Stimulated activated CD4-positive, alpha-beta T cell treated with anti-CD3 and anti-CD28 coated beads, Interleukin-1b, Interleukin-23, amount 100 ng/mL, for 24 hours (primary cell): ENCODE data around the gene ZDHHC13.
"Not testable (repeated sequence)": the region's sequence is repeated elsewhere in the genome, so short reads cannot be mapped to it uniquely, and the experiment has no call there.

Source experiments
- DNase-seq, 4 experiments: peaks; one replicate each; pipeline ENCODE4 v3.0.0-alpha.2; 2020; ENCODE audit warnings: low read depth in 4 of 4, low spot score in 1 of 4

Gene ZDHHC13

DNA sequence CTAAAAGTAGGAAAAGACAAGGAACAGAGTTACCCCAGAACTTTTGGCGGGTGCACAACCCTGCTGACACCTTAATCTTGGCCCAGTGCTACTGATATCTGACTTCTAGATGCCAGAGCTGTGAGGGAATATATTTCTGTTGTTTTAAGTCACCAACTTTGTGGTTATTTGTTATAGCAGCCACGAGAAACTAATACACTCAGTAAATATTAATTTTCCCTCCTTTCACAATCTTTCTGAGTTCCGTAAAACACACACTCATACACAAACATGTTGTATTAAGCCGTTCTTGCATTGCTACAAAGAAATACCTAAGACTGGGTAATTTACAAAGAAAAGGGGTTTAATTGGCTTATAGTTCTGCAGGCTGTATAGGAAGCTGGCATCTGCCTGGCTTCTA is 16.1 kb upstream of the ZDHHC13 start:
- no peak for DNase-seq

GRCh38 chr11:19101796-19102520 is 15.0 kb upstream of the ZDHHC13 start:
- DNase-seq, result no peak

GRCh38 chr11:19102521-19102900 is 14.5 kb upstream of the ZDHHC13 start:
- DNase-seq, result no peak

GRCh38 chr11:19105011-19105410 is 12.0 kb upstream of the ZDHHC13 start:
- DNase-seq, result no peak

- no peak for DNase-seq
Observed at GRCh38 chr11:19107125-19107524, 9.8 kb upstream of the ZDHHC13 start.

DNA sequence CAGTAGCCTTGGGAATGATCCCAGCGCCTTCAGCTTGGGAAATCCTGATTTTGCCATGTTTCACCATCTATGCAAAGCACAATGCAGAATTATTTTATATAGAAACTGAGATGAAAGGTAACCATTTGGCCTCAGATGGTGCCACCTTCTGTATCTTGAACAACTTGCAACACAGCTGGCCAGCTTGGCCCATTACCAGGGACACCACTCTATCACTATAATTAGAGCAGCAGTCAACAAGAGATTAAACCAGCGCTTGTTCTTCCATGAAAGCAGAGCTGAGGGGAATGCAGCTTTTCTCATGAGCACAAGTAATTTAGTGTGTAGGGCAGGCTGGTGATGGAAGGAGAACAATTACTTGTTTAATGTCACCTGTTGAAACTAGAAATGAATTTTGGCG is 6.7 kb upstream of the ZDHHC13 start:
- DNase-seq, result no peak

DNA sequence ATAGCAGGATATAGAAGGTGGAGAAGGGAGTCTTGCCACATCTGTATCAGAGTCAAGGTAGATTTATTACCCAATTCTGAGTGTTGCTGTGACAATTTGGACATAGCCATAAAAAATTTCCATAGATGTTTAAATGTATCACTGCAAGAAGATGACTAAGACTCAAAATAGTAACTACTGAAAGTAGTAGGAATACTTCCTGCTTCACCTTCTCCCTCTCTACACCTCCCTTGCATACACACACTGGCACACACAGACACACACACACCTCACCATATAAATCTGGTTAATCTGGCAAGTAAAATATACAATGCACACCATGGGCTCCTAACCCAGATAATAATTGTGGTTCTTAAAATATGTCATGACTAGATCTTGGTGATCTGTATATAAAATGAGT is 5.2 kb upstream of the ZDHHC13 start:
- no peak for DNase-seq

DNA sequence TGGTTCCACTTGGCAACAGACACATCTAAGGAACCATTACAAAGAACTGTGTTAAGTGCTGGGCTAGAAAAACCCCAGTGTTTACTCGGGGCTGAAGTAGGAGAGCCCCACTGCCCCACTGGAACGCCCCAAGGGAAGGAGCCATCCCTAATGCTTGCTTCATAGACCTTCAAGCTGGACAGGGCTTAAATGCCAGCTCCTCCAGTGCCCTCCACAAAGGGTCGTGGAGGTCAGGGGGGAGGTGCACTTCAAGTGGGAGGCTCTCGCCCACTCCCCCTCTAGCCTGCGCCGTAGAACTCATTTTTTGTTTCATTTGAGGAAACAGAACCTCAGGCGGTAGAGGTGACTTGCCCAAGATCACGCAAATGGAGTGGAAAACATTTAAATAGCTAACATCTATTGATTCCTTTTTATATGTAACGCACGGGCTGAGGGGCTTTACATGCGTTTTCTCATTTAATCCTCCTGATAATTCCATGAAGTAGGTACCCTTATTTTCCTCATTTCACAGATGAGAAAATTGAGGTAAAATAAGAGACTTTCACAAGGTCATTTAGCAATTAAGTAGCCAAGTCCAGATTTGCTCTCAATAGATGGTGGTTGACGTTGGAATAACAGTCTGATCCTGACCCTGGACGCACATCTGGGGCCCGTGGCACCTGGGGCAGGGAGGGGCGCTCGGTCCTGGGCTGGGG is 545 bp upstream of the ZDHHC13 start:
- DNase-seq, result no peak

GRCh38 chr11:19117760-19118097 is 761 bp downstream of the ZDHHC13 start:
- no peak for DNase-seq

- no peak for DNase-seq
Observed at GRCh38 chr11:19121646-19122045, 4.7 kb downstream of the ZDHHC13 start.

- no peak for DNase-seq
Observed at GRCh38 chr11:19122960-19123615, 6.1 kb downstream of the ZDHHC13 start.

- DNase-seq, result not testable (repeated sequence)
Observed at GRCh38 chr11:19126562-19127325, 9.8 kb downstream of the ZDHHC13 start.

GRCh38 chr11:19134004-19134403 is 17.0 kb downstream of the ZDHHC13 start:
- DNase-seq, result no peak

DNA sequence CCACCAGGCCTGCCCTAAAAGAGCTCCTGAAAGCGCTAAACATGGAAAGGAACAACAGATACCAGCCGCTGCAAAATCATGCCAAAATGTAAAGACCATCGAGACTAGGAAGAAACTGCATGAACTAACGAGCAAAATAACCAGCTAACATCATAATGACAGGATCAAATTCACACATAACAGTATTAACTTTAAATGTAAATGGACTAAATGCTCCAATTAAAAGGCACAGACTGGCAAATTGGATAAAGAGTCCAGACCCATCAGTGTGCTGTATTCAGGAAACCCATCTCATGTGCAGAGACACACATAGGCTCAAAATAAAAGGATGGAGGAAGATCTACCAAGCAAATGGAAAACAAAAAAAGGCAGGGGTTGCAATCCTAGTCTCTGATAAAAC is 19.9 kb downstream of the ZDHHC13 start:
- DNase-seq, result not testable (repeated sequence)

DNA sequence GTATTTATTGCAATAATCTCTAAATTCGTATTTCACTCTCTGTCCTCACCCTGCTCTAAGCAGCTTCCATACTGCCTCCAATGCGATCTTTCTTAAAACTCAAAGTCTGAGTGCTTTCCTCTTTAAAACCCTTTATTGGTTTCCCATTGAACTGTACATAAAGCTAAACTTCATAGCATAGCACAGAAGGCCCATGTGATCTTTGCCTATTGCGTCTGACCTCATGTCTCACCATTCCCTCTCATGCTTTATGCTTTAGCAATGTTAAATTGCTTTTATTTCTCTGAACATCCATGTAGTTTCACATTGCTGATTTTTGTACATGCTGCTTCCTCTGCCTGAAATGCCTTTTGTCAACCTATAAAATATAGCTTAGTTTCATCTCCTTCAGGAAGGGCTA is 28.4 kb downstream of the ZDHHC13 start:
- no peak for DNase-seq

- DNase-seq, result no peak
Observed at GRCh38 chr11:19156892-19157291, 39.9 kb downstream of the ZDHHC13 start.

GRCh38 chr11:19160847-19161246 is 43.9 kb downstream of the ZDHHC13 start:
- no peak for DNase-seq

GRCh38 chr11:19161651-19162050 is 44.7 kb downstream of the ZDHHC13 start:
- DNase-seq, result no peak

DNA sequence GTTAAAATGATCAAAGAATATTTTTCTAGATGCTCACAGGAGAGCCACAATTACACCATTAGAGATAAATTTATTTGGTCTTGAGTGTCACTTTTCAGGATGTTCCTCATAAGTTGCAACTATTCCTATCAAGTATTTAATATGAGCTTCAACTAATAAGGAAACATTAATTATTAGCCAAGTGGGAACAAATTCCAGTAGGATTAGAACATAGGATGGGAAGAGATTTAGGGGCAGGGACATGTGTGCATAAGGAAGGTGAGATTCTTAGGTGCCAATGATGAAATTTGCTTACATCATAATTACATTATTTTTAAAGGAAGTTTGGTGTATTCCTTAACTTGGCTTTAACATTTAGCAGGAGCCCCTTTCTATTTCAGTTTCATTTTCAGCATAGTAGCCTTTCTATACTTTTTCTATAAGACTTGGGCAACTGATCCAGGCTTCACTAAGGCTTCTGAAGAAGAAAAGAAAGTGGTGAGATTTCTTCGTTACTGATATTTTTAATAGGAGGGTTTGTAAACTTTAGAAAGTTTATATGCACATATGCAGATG is 46.1 kb downstream of the ZDHHC13 start:
- DNase-seq, result no peak

- DNase-seq, result no peak
Observed at GRCh38 chr11:19163617-19164016, 46.6 kb downstream of the ZDHHC13 start.

- no peak for DNase-seq
Observed at GRCh38 chr11:19164230-19164855, 47.4 kb downstream of the ZDHHC13 start.
